Thyroid gland (tissue), 4 donors: ENCODE results near the gene CDK5RAP2.

Experiments used
- POLR2A ChIP-seq, 2 donors: fragments of 450-650 bp; IDR thresholded peaks; one replicate each; pipeline ENCODE4 v1.6.1; 2017; ENCODE audit warnings: antibody characterized with exemption in 2 of 2, mild to moderate bottlenecking in 2 of 2, moderate library complexity in 1 of 2
- TF ChIP-seq, protein P1 (sequence below), 6 experiments: fragments of 200-600 bp in 3 of 6; fragments of 450-650 bp in 3 of 6; sonication (generic) in 3 of 6; IDR thresholded peaks; one replicate each; pipeline ENCODE4 v1.5.1; 2016 to 2019; ENCODE audit warnings: antibody characterized with exemption in 6 of 6, mild to moderate bottlenecking in 2 of 6, inconsistent platforms in 1 of 6, moderate library complexity in 1 of 6

GRCh38 chr9:120625222-120625621 is 45.3 kb upstream of the CDK5RAP2 start:
- TF ChIP-seq, protein P1, sequence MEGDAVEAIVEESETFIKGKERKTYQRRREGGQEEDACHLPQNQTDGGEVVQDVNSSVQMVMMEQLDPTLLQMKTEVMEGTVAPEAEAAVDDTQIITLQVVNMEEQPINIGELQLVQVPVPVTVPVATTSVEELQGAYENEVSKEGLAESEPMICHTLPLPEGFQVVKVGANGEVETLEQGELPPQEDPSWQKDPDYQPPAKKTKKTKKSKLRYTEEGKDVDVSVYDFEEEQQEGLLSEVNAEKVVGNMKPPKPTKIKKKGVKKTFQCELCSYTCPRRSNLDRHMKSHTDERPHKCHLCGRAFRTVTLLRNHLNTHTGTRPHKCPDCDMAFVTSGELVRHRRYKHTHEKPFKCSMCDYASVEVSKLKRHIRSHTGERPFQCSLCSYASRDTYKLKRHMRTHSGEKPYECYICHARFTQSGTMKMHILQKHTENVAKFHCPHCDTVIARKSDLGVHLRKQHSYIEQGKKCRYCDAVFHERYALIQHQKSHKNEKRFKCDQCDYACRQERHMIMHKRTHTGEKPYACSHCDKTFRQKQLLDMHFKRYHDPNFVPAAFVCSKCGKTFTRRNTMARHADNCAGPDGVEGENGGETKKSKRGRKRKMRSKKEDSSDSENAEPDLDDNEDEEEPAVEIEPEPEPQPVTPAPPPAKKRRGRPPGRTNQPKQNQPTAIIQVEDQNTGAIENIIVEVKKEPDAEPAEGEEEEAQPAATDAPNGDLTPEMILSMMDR (IDR thresholded peaks at IDR 0.05): no peak
- no peak for TF ChIP-seq POLR2A (IDR thresholded peaks at IDR 0.05)
